AG09319 (cell line): ENCODE results near the gene TBC1D2B.

Experiments used
- DNase-seq: peaks from one replicate; pipeline ENCODE4 v3.0.0-alpha.2; 2010; ENCODE audit warnings: low read depth; ENCODE audit errors: extremely low read depth
- TF ChIP-seq, protein P1 (sequence below): IDR thresholded peaks from 2 replicates; pipeline ENCODE4 v1.5.1; 2011; ENCODE audit warnings: low read depth, mild to moderate bottlenecking, inconsistent platforms, low read length, moderate library complexity

Gene TBC1D2B

DNA sequence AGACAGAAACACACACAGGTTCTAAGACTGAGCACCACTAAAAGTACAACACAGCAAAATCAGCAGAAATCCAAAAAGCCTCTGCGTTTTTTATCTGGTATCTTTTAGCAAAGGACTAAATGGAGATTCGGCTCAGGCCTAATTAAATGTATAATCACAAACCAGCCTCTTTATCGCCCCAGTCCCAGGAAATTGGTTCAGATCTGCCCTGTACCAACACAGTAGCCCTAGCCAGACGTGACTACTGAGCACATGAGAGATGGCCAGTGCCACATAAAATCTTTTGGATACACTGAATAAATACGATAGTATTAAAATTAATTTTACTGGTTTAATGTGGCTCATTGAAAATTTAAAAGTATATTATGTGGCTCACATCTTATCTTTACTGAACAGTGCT, 19.7 kb downstream of the TBC1D2B start:
- TF ChIP-seq, protein P1, sequence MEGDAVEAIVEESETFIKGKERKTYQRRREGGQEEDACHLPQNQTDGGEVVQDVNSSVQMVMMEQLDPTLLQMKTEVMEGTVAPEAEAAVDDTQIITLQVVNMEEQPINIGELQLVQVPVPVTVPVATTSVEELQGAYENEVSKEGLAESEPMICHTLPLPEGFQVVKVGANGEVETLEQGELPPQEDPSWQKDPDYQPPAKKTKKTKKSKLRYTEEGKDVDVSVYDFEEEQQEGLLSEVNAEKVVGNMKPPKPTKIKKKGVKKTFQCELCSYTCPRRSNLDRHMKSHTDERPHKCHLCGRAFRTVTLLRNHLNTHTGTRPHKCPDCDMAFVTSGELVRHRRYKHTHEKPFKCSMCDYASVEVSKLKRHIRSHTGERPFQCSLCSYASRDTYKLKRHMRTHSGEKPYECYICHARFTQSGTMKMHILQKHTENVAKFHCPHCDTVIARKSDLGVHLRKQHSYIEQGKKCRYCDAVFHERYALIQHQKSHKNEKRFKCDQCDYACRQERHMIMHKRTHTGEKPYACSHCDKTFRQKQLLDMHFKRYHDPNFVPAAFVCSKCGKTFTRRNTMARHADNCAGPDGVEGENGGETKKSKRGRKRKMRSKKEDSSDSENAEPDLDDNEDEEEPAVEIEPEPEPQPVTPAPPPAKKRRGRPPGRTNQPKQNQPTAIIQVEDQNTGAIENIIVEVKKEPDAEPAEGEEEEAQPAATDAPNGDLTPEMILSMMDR = no peak
- DNase-seq = no peak

DNA sequence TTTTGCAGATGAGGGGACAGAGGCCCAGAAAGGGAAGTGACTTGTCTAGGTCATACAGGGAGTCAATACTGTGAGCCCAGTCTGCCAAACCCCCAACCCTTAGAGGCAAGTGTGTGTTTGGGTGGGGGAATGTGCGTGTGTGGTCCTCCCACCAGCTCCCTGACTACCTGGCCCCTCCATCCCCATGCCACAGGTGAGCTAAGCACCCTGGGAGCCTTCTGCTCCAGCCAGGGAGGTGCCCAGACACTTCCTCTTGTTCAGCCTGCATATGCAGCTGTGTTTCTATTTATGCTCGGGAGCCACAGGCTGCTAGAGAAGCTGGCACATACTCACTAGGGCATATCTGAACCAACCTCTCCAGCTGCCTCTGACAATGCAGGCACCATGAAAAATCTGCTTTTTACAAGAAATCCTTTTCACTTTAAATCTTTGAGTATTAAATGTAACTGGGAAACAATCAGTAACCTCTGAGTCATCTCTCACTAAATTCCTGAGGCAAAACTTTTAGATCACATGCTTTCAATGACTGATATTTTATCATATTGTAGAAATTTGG, 20.7 kb downstream of the TBC1D2B start:
- TF ChIP-seq, protein P1 = no peak
- no peak for DNase-seq

DNA sequence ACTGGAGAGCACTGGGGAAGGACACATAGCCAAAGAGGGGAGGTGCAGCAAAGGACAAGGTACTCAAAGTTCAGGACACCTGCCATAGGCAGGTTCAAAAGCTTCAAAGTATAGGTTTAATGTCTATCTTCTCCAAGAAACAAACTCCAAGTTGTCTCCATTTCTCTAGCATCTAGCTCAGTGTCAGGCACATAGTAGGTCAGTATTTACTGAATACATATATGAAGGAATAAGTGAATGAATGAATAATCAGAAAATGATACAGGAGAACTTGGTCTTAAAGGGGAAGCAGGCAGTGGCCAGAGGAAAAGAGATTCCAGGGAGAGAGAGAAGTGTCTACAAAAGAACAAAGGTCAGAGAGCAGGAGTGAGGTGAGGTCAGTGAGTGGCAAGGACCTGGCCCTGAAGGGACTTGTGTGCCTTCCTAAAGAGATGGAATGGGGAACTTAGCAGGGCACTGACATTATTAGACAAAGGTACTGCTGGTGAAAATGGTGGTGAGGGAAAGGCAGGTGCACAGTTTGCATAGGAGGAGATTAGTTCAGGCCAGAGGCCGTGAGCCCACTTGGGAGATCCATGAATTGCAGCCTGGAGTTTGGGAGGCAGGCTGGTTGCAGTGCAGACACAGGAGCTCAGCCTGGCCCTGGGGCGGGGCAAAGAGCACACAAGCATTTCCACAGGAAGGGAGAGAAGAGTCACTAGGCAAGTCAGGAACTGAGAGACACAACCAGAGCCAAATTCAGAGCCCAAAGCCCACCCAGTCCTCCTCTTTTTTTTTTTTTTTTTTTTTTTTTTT, 21.4 kb downstream of the TBC1D2B start:
- TF ChIP-seq, protein P1 = no peak
- no peak for DNase-seq

DNA sequence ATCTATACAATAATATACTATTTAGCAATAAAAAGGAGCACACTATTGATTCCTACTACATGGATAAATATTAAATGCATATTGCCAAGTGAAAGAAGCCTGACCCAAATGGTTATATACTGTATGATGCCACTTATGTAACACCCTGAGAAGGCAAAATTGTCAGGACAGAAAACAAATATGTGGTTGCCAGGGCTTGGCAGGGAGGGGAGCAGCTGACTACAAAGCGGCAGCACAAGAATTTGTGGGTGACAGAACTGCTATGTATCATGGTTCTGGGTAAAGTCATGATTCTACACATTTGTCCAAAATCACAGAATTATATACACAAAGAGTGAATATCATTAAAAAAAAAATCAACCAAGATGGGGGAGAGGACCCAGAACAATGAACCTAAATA, 22.5 kb downstream of the TBC1D2B start:
- DNase-seq = no peak
- TF ChIP-seq, protein P1 = no peak

DNA sequence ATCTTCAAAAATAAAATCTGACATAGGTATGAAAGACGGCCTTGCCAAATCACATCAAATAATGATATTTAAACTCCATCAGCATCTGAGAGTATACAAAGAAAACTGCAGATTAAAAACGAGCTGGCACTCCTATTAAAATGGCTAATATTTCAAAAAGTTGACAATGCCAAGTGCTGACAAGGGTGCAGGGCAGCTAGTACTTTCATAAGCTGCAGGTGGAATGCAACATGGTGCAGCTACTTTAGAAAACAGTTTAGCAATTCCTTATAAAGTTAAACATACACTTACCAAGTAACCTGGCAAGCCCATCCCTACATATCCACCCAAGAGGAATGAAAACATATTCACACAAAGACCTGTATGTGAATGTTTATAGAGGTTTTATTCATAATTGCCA, 23.0 kb downstream of the TBC1D2B start:
- TF ChIP-seq, protein P1 = no peak

DNA sequence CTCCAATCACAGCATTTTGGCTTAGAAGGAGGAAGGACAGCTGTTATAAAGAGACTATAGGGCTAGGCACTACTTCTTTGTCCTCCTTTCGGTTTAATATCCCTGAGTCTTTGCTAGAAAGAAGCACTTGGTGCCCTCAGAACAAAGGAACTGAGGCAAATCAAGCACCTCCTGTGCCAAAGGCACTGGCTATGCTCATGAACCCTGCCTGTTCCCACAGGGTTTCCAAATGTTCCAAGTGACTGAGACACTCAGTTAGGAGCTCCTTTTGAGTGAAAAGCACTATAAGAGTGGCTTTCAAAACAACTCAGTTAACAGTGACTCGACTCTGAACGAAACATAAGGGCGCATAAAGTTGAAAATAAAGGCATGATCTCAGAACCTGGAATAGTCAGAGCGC, 25.0 kb downstream of the TBC1D2B start:
- no peak for DNase-seq
- TF ChIP-seq, protein P1 = no peak

More for the DNA sequence above, 23.0 kb downstream of the TBC1D2B start:
- no peak for DNase-seq

DNA sequence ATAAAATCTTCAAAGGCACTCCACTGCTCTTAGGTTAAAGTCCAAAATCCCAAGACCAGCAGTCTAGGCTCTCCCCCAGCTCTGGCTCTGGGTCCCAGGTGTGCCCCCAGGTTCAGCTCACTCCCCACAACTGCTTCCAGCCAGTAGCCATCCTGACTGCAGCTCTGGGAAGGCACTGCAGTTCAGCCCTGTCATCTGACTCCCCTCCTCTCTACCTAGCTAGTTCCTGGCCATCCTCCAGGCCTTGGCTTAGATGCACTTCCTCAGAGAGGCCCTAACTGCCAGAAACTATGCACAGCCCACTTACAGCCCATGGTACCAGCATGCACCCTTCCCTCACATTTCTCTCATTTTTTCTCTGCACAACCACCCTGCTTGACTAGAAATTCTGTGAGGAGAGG, 25.5 kb downstream of the TBC1D2B start:
- TF ChIP-seq, protein P1 = no peak
- DNase-seq = no peak
